ENCODE results near the gene GALNT8.

GRCh38 chr12:4807116-4807783 lies 87.0 kb downstream of the GALNT8 start:
- TF ChIP-seq, protein P1, sequence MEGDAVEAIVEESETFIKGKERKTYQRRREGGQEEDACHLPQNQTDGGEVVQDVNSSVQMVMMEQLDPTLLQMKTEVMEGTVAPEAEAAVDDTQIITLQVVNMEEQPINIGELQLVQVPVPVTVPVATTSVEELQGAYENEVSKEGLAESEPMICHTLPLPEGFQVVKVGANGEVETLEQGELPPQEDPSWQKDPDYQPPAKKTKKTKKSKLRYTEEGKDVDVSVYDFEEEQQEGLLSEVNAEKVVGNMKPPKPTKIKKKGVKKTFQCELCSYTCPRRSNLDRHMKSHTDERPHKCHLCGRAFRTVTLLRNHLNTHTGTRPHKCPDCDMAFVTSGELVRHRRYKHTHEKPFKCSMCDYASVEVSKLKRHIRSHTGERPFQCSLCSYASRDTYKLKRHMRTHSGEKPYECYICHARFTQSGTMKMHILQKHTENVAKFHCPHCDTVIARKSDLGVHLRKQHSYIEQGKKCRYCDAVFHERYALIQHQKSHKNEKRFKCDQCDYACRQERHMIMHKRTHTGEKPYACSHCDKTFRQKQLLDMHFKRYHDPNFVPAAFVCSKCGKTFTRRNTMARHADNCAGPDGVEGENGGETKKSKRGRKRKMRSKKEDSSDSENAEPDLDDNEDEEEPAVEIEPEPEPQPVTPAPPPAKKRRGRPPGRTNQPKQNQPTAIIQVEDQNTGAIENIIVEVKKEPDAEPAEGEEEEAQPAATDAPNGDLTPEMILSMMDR (IDR thresholded peaks at IDR 0.05; ENCODE audit: low read depth, low read length): no peak
- no peak for TF ChIP-seq EZH2phosphoT487 (IDR thresholded peaks at IDR 0.05; ENCODE audit: low read depth)

All from OCI-LY3 (cell line).